ENCODE results near the gene CAMSAP2. TPM values are rescaled to one million over a fixed set of nuclear protein-coding genes. Genes with fewer than 3 reads are reported as not detected.

The CAMSAP2 gene
- total RNA-seq, 2 donors from 2014 or later = 8.8 to 19.1 TPM

DNA sequence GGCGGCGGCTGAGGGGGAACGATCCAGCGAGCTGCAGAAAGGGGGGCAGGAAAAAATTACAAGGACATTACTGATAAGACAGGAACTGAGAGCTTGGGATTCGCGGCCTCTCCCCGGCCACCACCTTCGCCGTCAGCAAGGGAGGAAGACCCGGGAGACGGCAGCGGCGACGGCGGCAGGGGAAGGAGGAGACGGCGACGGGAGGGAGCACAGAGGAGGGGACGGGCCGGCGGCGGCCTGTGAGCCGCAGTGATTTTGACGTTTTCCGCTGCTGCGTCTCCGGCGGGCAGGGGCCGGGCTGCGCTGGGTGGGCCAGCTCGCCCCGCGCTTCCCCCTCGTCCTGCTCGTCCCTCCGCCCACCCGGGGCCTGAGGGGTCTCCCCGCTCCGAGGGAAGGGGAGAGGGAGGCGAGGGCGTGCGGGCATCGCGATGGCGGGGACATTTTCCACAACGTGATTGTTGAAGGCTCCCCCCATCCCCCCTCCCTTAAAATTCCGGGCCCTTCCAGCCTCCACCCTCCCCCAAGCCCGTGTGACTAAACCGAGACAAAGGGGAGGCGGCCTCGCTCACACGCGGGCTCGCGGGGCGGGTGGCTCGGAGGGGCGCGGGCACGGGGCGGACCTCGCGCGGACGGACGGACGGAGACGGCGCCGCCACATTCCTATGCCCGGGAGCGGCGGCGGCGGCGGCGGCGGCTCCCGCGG is 407 bp downstream of the CAMSAP2 start:
- 0% methylated on average over 18 to 56 of the region's 80 CpGs for WGBS, 2 donors
- TF ChIP-seq CTCF (IDR thresholded peaks at IDR 0.05) (no peak), POLR2A (IDR thresholded peaks at IDR 0.05) (peak; percentile 71 to 92 (median 91))
- no peaks in the 10 kb centered on the region for H3K9me3 ChIP-seq
- DNase-seq (peak; percentile 73 to 80 (median 78)), ATAC-seq (peak; percentile 84)
- H3K27ac ChIP-seq = peak overlapping the region; percentile 92 to 99 (median 98)
- no peaks in the 10 kb centered on the region for H3K36me3 ChIP-seq (replicated peaks in 1 of 2; ENCODE audit: insufficient read depth in 1 of 2, low read depth in 2 of 2)
- H3K4me1 ChIP-seq = peaks cover 30% of the 10 kb centered on the region
- H3K27me3 ChIP-seq = no peaks in the 10 kb centered on the region
- H3K4me3 ChIP-seq = peak overlapping the region; percentile 75 to 81
- intact Hi-C loops (cut with DNase I) = no loop called here

GRCh38 chr1:200739702-200740570 is 1.2 kb downstream of the CAMSAP2 start:
- 5 to 10% methylated on average over 13 to 26 of the region's 26 CpGs for WGBS, 2 donors
- no peaks in the 10 kb centered on the region for H3K27me3 ChIP-seq
- no peak for ATAC-seq
- H3K36me3 ChIP-seq (replicated peaks in 1 of 2; ENCODE audit: insufficient read depth in 1 of 2, low read depth in 2 of 2) = no peaks in the 10 kb centered on the region
- intact Hi-C loops (cut with DNase I) = no loop called here
- DNase-seq = peak; percentile 16 to 46 (median 44)
- no peaks in the 10 kb centered on the region for H3K9me3 ChIP-seq
- peak overlapping the region; percentile 75 to 81 for H3K4me3 ChIP-seq
- peaks cover 30% of the 10 kb centered on the region for H3K4me1 ChIP-seq
- TF ChIP-seq CTCF (IDR thresholded peaks at IDR 0.05) (no peak), POLR2A (IDR thresholded peaks at IDR 0.05) (no peak)
- H3K27ac ChIP-seq = peak overlapping the region; percentile 92 to 99 (median 98)

DNA sequence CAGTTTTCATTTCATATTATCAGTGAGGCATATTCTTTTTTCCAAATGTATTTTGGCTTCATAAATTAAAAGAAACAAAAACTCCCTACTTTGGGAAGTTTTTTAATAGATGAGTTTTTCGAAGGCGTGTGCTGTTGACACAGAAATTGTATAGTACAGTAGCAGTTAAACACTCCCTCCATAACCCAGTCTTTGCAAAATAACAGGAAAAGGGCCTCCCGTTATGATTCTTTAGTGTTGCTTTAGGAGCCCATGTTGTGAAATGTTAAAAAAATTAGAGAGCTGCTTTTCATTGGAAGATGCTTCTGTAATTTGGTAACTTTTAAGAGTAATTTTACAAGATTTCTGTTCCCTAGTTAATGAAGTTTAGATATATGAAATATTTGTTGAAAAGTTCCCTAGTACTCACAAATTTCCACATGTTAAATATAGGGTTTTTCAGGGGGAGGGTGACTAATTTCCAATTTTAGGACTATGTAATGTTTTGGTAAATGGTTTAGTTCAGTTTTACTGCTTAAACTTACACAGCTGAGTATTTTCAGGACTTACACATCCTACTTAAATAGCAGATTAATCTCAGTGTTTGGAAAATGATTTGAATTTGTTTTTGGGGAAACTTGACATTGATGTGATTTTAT is 2.0 kb downstream of the CAMSAP2 start:
- H3K4me1 ChIP-seq = peaks cover 30% of the 10 kb centered on the region
- H3K27ac ChIP-seq = no peak overlapping the region
- 49 to 50% methylated on average over 3 of the region's 3 CpGs for WGBS, 2 donors

More for the DNA sequence above, 2.0 kb downstream of the CAMSAP2 start:
- DNase-seq = no peak
- H3K4me3 ChIP-seq = no peak overlapping the region
- H3K36me3 ChIP-seq (replicated peaks in 1 of 2; ENCODE audit: insufficient read depth in 1 of 2, low read depth in 2 of 2) = no peaks in the 10 kb centered on the region
- TF ChIP-seq CTCF (IDR thresholded peaks at IDR 0.05) = no peak
- no peak for TF ChIP-seq POLR2A (IDR thresholded peaks at IDR 0.05)
- no peak for ATAC-seq
- H3K27me3 ChIP-seq = no peaks in the 10 kb centered on the region
- H3K9me3 ChIP-seq = no peaks in the 10 kb centered on the region
- intact Hi-C loops (cut with DNase I) = no loop called here
